Measurements from ENCODE around the gene INAFM1. TPM values are rescaled to one million over a fixed set of nuclear protein-coding genes. Genes with fewer than 3 reads are reported as not detected.

INAFM1 gene
- total and polyA plus RNA-seq, 9 of the 15 experiments (the other 6 are each of a cell fraction or from before 2014, with no cell fraction given), result 0.71 to 30.9 (median 3.1) TPM

- TF ChIP-seq ZNF407 (IDR thresholded peaks at IDR 0.05; ENCODE audit: low read depth), result no peak
- TF ChIP-seq BRF2 (IDR thresholded peaks at IDR 0.05; ENCODE audit: borderline replicate concordance, insufficient read depth, insufficient read length), result no peak
- TF ChIP-seq DACH1 (IDR thresholded peaks at IDR 0.05; ENCODE audit: partially characterized antibody), result peak; percentile 94
- no peak for TF ChIP-seq CHD4 (IDR thresholded peaks at IDR 0.05; ENCODE audit: insufficient read depth, insufficient replicate concordance, low read depth, low read length, poor library complexity, severe bottlenecking)
- TF ChIP-seq PRDM10 (IDR thresholded peaks at IDR 0.05; ENCODE audit: partially characterized antibody), result peak; percentile 23
- TF ChIP-seq SIRT6 (IDR thresholded peaks at IDR 0.05; ENCODE audit: low read depth, low read length), result no peak
- peak; percentile 93 for TF ChIP-seq DPF2 (IDR thresholded peaks at IDR 0.05)
- no peak for TF ChIP-seq PRMT5 (CRISPR knock-in tag; IDR thresholded peaks at IDR 0.05)
- TF ChIP-seq FUS (optimal IDR thresholded peaks at IDR 0.05; ENCODE audit: low read depth, low read length), result no peak
- no peak for TF ChIP-seq HMGXB4 (CRISPR knock-in tag; IDR thresholded peaks at IDR 0.05)
- TF ChIP-seq ZNF79 (CRISPR knock-in tag; IDR thresholded peaks at IDR 0.05; ENCODE audit: low read depth), result no peak
- TF ChIP-seq NUFIP1 (IDR thresholded peaks at IDR 0.05; ENCODE audit: partially characterized antibody), result no peak
Observed at GRCh38 chr19:47315125-47315821, 40.6 kb downstream of the INAFM1 start (continued).

Measured in K562 (cell line).